SK-N-SH treated with all-trans-retinoic acid at 6 μM for 48 hours (cell line): Measurements from ENCODE around the gene ZC3H13.

ENCODE experiments used
- ATAC-seq: fragments of 200-7000 bp; cut with Tn5 transposase; 3 replicates; pipeline ENCODE4 v1.9.1; 2020; ENCODE audit warnings: mild to moderate bottlenecking, moderate library complexity
- ARNTL ChIP-seq: fragments of 450-650 bp; formaldehyde crosslinking; IDR thresholded peaks from 2 replicates; pipeline ENCODE4 v1.5.0; 2020; ENCODE audit warnings: low read depth, mild to moderate bottlenecking, moderate library complexity, borderline replicate concordance
- BACH2 ChIP-seq: fragments of 250-450 bp; sonication (Bioruptor Pico); IDR thresholded peaks from 2 replicates; pipeline ENCODE4 v1.9.0; 2021; ENCODE audit warnings: mild to moderate bottlenecking, borderline replicate concordance
- CSDC2 ChIP-seq: fragments of 250-450 bp; sonication (Bioruptor Pico); IDR thresholded peaks from 2 replicates; pipeline ENCODE4 v1.5.0; 2020; ENCODE audit warnings: mild to moderate bottlenecking, moderate library complexity
- CSRNP3 ChIP-seq: fragments of 250-450 bp; sonication (Bioruptor Pico); IDR thresholded peaks from 2 replicates; pipeline ENCODE4 v1.5.1; 2021; ENCODE audit warnings: mild to moderate bottlenecking, moderate library complexity
- ISL1 ChIP-seq: fragments of 250-450 bp; sonication (Bioruptor Pico); IDR thresholded peaks from 2 replicates; pipeline ENCODE4 v2.1.2; 2022; ENCODE audit warnings: mild to moderate bottlenecking, moderate library complexity
- OSR1 ChIP-seq: fragments of 250-450 bp; sonication (Bioruptor Pico); IDR thresholded peaks from 2 replicates; pipeline ENCODE4 v1.8.0; 2022; ENCODE audit warnings: moderate library complexity, mild to moderate bottlenecking, inconsistent platforms
- PPARA ChIP-seq: fragments of 250-450 bp; sonication (Bioruptor Pico); IDR thresholded peaks from 2 replicates; pipeline ENCODE4 v1.5.0; 2020; ENCODE audit warnings: mild to moderate bottlenecking, borderline replicate concordance
- RARB ChIP-seq: fragments of 250-450 bp; sonication (Bioruptor Pico); IDR thresholded peaks from 2 replicates; pipeline ENCODE4 v1.8.0; 2021; ENCODE audit warnings: mild to moderate bottlenecking, moderate library complexity
- SNAI2 ChIP-seq: fragments of 250-450 bp; sonication (Bioruptor Pico); IDR thresholded peaks from 2 replicates; pipeline ENCODE4 v1.5.0; 2020; ENCODE audit warnings: mild to moderate bottlenecking, moderate library complexity
- TCF4 ChIP-seq: fragments of 250-450 bp; sonication (Bioruptor Pico); IDR thresholded peaks from 2 replicates; pipeline ENCODE4 v1.8.0; 2021; ENCODE audit warnings: mild to moderate bottlenecking, moderate library complexity, borderline replicate concordance
- ZC3H10 ChIP-seq: fragments of 250-450 bp; sonication (Bioruptor Pico); IDR thresholded peaks from 2 replicates; pipeline ENCODE4 v1.5.1; 2021; ENCODE audit warnings: mild to moderate bottlenecking, moderate library complexity
- ZFP3 ChIP-seq: fragments of 250-450 bp; sonication (Bioruptor Pico); IDR thresholded peaks from 2 replicates; pipeline ENCODE4 v1.5.0; 2020; ENCODE audit warnings: mild to moderate bottlenecking, moderate library complexity
- ZNF565 ChIP-seq: fragments of 450-650 bp; formaldehyde crosslinking; conservative IDR thresholded peaks from 2 replicates; pipeline ENCODE4 v1.5.0; 2020; ENCODE audit warnings: low read depth, mild to moderate bottlenecking, moderate library complexity
- ZNF70 ChIP-seq: fragments of 450-650 bp; formaldehyde crosslinking; IDR thresholded peaks from 2 replicates; pipeline ENCODE4 v1.5.0; 2020; ENCODE audit warnings: mild to moderate bottlenecking, moderate library complexity
- ZNF8 ChIP-seq: fragments of 450-650 bp; formaldehyde crosslinking; IDR thresholded peaks from 2 replicates; pipeline ENCODE4 v1.5.0; 2020; ENCODE audit warnings: mild to moderate bottlenecking, moderate library complexity
- TF ChIP-seq, protein P1 (sequence below): fragments of 250-450 bp; sonication (Bioruptor Pico); IDR thresholded peaks from 2 replicates; pipeline ENCODE4 v1.5.0; 2020; ENCODE audit warnings: mild to moderate bottlenecking, moderate library complexity
- TF ChIP-seq, protein P2 (sequence below): fragments of 250-450 bp; sonication (Bioruptor Pico); IDR thresholded peaks from 2 replicates; pipeline ENCODE4 v1.8.0; 2020; ENCODE audit warnings: mild to moderate bottlenecking, moderate library complexity, borderline replicate concordance

Gene ZC3H13

GRCh38 chr13:46045424-46045823 lies 7.1 kb downstream of the ZC3H13 start (continued):
- TF ChIP-seq, protein P1, sequence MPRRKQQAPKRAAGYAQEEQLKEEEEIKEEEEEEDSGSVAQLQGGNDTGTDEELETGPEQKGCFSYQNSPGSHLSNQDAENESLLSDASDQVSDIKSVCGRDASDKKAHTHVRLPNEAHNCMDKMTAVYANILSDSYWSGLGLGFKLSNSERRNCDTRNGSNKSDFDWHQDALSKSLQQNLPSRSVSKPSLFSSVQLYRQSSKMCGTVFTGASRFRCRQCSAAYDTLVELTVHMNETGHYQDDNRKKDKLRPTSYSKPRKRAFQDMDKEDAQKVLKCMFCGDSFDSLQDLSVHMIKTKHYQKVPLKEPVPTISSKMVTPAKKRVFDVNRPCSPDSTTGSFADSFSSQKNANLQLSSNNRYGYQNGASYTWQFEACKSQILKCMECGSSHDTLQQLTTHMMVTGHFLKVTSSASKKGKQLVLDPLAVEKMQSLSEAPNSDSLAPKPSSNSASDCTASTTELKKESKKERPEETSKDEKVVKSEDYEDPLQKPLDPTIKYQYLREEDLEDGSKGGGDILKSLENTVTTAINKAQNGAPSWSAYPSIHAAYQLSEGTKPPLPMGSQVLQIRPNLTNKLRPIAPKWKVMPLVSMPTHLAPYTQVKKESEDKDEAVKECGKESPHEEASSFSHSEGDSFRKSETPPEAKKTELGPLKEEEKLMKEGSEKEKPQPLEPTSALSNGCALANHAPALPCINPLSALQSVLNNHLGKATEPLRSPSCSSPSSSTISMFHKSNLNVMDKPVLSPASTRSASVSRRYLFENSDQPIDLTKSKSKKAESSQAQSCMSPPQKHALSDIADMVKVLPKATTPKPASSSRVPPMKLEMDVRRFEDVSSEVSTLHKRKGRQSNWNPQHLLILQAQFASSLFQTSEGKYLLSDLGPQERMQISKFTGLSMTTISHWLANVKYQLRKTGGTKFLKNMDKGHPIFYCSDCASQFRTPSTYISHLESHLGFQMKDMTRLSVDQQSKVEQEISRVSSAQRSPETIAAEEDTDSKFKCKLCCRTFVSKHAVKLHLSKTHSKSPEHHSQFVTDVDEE (CRISPR knock-in tag) = no peak
- no peak for TF ChIP-seq PPARA (CRISPR knock-in tag)
- TF ChIP-seq ZFP3 = no peak
- no peak for TF ChIP-seq OSR1 (CRISPR knock-in tag)
- TF ChIP-seq ARNTL (CRISPR knock-in tag) = no peak
- TF ChIP-seq SNAI2 (CRISPR knock-in tag) = no peak
- TF ChIP-seq ISL1 (CRISPR knock-in tag) = no peak

GRCh38 chr13:46043647-46044046 lies 8.9 kb downstream of the ZC3H13 start:
- ATAC-seq = no peak
- TF ChIP-seq CSRNP3 (CRISPR knock-in tag) (no peak), ISL1 (CRISPR knock-in tag) (no peak), OSR1 (CRISPR knock-in tag) (no peak)

- TF ChIP-seq ZNF70 (CRISPR knock-in tag) = no peak
- TF ChIP-seq, protein P2, sequence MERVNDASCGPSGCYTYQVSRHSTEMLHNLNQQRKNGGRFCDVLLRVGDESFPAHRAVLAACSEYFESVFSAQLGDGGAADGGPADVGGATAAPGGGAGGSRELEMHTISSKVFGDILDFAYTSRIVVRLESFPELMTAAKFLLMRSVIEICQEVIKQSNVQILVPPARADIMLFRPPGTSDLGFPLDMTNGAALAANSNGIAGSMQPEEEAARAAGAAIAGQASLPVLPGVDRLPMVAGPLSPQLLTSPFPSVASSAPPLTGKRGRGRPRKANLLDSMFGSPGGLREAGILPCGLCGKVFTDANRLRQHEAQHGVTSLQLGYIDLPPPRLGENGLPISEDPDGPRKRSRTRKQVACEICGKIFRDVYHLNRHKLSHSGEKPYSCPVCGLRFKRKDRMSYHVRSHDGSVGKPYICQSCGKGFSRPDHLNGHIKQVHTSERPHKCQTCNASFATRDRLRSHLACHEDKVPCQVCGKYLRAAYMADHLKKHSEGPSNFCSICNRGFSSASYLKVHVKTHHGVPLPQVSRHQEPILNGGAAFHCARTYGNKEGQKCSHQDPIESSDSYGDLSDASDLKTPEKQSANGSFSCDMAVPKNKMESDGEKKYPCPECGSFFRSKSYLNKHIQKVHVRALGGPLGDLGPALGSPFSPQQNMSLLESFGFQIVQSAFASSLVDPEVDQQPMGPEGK (CRISPR knock-in tag) = no peak
- ATAC-seq = no peak
Measured at GRCh38 chr13:46041419-46041839, 11.1 kb downstream of the ZC3H13 start.

DNA sequence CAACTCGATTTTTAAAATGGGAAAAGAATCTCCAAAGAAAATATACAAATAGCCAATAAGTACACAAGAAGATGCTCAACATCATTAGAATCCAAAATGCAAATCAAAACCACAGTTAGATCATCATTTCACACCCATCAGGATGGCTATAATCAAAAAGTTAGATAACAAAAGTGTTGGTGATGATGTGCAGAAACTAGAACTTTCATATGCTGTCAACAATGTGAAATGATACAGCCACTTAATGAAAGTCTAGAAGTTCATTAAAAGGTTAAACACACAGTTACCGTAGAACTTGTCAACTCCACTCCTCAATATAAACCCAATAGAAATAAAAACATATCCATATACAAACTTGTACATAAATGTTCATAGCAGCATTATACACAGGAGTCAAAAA lies 11.8 kb downstream of the ZC3H13 start:
- ATAC-seq = no peak
- TF ChIP-seq, protein P2 (CRISPR knock-in tag) = no peak
- TF ChIP-seq ZNF565 (CRISPR knock-in tag) (no peak), ZC3H10 (no peak), OSR1 (CRISPR knock-in tag) (no peak), SNAI2 (CRISPR knock-in tag) (no peak), ZNF70 (CRISPR knock-in tag) (no peak), RARB (no peak), ISL1 (CRISPR knock-in tag) (no peak), PPARA (CRISPR knock-in tag) (no peak), ZNF8 (no peak), BACH2 (CRISPR knock-in tag) (no peak), CSDC2 (CRISPR knock-in tag) (no peak), ARNTL (CRISPR knock-in tag) (no peak), TCF4 (CRISPR knock-in tag) (no peak)
- TF ChIP-seq, protein P1 (CRISPR knock-in tag) = no peak
